Right lobe of liver (tissue), 6 donors: ENCODE measurements around the gene ARL15. TPM values are rescaled to one million over a fixed set of nuclear protein-coding genes. Genes with fewer than 3 reads are reported as not detected.

ENCODE experiments used
- ATAC-seq, 4 donors: fragments of 200-7000 bp; cut with Tn5 transposase; one replicate each; pipeline ENCODE4 v1.9.1; 2020; ENCODE audit warnings: mild to moderate bottlenecking in 4 of 4, moderate library complexity in 4 of 4
- DNase-seq, 3 donors: peaks; one replicate each; pipeline ENCODE4 v3.0.0-alpha.2; 2020
- H3K27ac ChIP-seq, 3 donors: fragments of 200-600 bp; one replicate each; pipeline ENCODE4 v1.8.0; 2022
- H3K27me3 ChIP-seq, 2 donors: fragments of 200-600 bp; one replicate each; pipeline ENCODE4 v1.8.0; 2022
- H3K36me3 ChIP-seq, 4 donors: fragments of 200-600 bp; sonication (generic) in 1 of 4; one replicate each; pipeline versions ENCODE4 v1.5.1 to v1.8.0; 2017 to 2022; ENCODE audit warnings: control low read depth in 1 of 4
- H3K4me1 ChIP-seq, 4 donors: fragments of 200-600 bp; sonication (generic) in 1 of 4; one replicate each; pipeline versions ENCODE4 v1.5.1 to v1.8.0; 2017 to 2022; ENCODE audit warnings: control low read depth in 1 of 4
- H3K4me3 ChIP-seq, 3 donors: fragments of 200-600 bp; one replicate each; pipeline ENCODE4 v1.8.0; 2022
- H3K9me3 ChIP-seq, 4 donors: fragments of 200-600 bp; sonication (generic) in 1 of 4; one replicate each; pipeline versions ENCODE4 v1.5.1 to v1.8.0; 2017 to 2022; ENCODE audit warnings: control low read depth in 1 of 4
- POLR2A ChIP-seq: fragments of 450-650 bp; IDR thresholded peaks from one replicate; pipeline ENCODE4 v1.6.1; 2017; ENCODE audit warnings: antibody characterized with exemption, mild to moderate bottlenecking
- WGBS: methylation state at CpG from one replicate; pipeline ENCODE4 v1.1.6; 2018; ENCODE audit warnings: low coverage, low lambda C conversion rate; ENCODE audit not compliant: insufficient coverage; ENCODE audit errors: missing lambda C conversion rate; 5-methylcytosine and 5-hydroxymethylcytosine counted together
- intact Hi-C, 2 donors: fragments of 100-400 bp; cut with DNase I; formaldehyde crosslinking; loops; one replicate each; pipeline versions ENCODE4 v1.11.2 to v1.14.1; 2022
- total RNA-seq, 6 experiments: library from RNA; depleted of rRNA in 2 of 6; stranded (reverse); fragments of >200 nt in 2 of 6; fragmentation: NEBNext Ultra II Directional in 3 of 6; extraction: Animal tissue kit (Norgen Biotek cat#: 25700) in 3 of 6; gene quantifications; one replicate each; pipeline versions ENCODE4 v1.1.0 to v1.2.4, GENCODE V29; 2016 to 2023
- TF ChIP-seq, protein P1 (sequence below), 4 donors: fragments of 200-600 bp in 3 of 4; fragments of 450-650 bp in 1 of 4; IDR thresholded peaks; one replicate each; pipeline versions ENCODE4 v1.5.1 to v1.8.0; 2016 to 2022; ENCODE audit warnings: antibody characterized with exemption in 4 of 4, mild to moderate bottlenecking in 2 of 4
- donor health status: DM: no; HTN: yes; CAD: no.
- donor health status: DM: no; HTN: no; CAD: no.
- donor health status: DM: no; HTN: no; CAD: no.
- donor health status: DM: no; HTN: yes; CAD: no.
- donor health status: DM: no; HTN: yes; CAD: no.

ARL15 gene
- total RNA-seq, 6 experiments from 2014 or later, result 6.3 to 16.5 (median 9.6) TPM

GRCh38 chr5:54324651-54325271 is 14.4 kb upstream of the ARL15 start:
- 70% methylated on average over 7 of the region's 7 CpGs for WGBS
- Histone ChIP-seq H3K4me1 (no peaks in the 10 kb centered on the region), H3K4me3 (no peak overlapping the region), H3K36me3 (no peaks in the 10 kb centered on the region), H3K9me3 (no peaks in the 10 kb centered on the region), H3K27me3 (no peaks in the 10 kb centered on the region), H3K27ac (no peak overlapping the region)
- ATAC-seq (no peak), DNase-seq (no peak)
- intact Hi-C loops, result no loop called here
- TF ChIP-seq, protein P1, sequence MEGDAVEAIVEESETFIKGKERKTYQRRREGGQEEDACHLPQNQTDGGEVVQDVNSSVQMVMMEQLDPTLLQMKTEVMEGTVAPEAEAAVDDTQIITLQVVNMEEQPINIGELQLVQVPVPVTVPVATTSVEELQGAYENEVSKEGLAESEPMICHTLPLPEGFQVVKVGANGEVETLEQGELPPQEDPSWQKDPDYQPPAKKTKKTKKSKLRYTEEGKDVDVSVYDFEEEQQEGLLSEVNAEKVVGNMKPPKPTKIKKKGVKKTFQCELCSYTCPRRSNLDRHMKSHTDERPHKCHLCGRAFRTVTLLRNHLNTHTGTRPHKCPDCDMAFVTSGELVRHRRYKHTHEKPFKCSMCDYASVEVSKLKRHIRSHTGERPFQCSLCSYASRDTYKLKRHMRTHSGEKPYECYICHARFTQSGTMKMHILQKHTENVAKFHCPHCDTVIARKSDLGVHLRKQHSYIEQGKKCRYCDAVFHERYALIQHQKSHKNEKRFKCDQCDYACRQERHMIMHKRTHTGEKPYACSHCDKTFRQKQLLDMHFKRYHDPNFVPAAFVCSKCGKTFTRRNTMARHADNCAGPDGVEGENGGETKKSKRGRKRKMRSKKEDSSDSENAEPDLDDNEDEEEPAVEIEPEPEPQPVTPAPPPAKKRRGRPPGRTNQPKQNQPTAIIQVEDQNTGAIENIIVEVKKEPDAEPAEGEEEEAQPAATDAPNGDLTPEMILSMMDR (IDR thresholded peaks at IDR 0.05), result no peak
- TF ChIP-seq POLR2A, result no peak

DNA sequence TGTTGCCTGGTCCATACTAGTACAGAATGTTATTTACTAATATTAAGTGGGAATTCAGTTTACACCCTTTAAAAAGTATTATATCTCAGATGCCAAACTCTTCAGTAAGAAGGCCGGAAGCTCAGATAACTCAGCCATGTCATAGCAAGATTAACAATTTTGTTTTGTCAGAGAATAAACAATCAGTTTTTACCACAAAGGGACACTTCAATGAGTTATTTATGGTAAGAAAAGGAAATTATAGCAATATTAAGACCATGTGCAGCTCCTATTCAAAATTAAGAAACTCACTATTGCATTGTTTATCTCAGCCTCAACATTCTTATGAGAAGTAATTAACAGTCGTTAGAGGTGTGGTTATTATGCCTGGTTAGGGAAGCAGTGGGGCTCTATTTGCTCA is 13.1 kb upstream of the ARL15 start:
- ATAC-seq, result no peak
- TF ChIP-seq POLR2A, result no peak
- TF ChIP-seq, protein P1 (IDR thresholded peaks at IDR 0.05), result no peak
- no peak for DNase-seq

GRCh38 chr5:54320256-54320655 is 9.9 kb upstream of the ARL15 start:
- DNase-seq, result no peak
- no peak overlapping the region for H3K27ac ChIP-seq
- 56% methylated on average over 1 of the region's 1 CpG for WGBS
- H3K4me3 ChIP-seq, result no peak overlapping the region
- H3K4me1 ChIP-seq, result peaks cover 0 to 8% (median 1%) of the 10 kb centered on the region in 4 donors
- H3K27me3 ChIP-seq, result no peaks in the 10 kb centered on the region
- intact Hi-C loops, result no loop called here
- H3K9me3 ChIP-seq, result no peaks in the 10 kb centered on the region
- TF ChIP-seq, protein P1 (IDR thresholded peaks at IDR 0.05), result no peak
- no peaks in the 10 kb centered on the region for H3K36me3 ChIP-seq
- no peak for ATAC-seq

More for the DNA sequence above, 13.1 kb upstream of the ARL15 start:
- H3K9me3 ChIP-seq, result no peaks in the 10 kb centered on the region
- no peaks in the 10 kb centered on the region for H3K36me3 ChIP-seq
- intact Hi-C loops, result no loop called here
- 39% methylated on average over 2 of the region's 2 CpGs for WGBS
- H3K27me3 ChIP-seq, result no peaks in the 10 kb centered on the region
- no peaks in the 10 kb centered on the region for H3K4me1 ChIP-seq
- no peak overlapping the region for H3K4me3 ChIP-seq
- H3K27ac ChIP-seq, result no peak overlapping the region

- no peak for TF ChIP-seq POLR2A
- TF ChIP-seq, protein P1 (IDR thresholded peaks at IDR 0.05), result no peak
- Histone ChIP-seq H3K27ac (no peak overlapping the region), H3K9me3 (no peaks in the 10 kb centered on the region), H3K27me3 (no peaks in the 10 kb centered on the region), H3K36me3 (no peaks in the 10 kb centered on the region), H3K4me3 (no peak overlapping the region), H3K4me1 (peaks cover 0 to 16% (median 4%) of the 10 kb centered on the region in 4 donors)
- DNase-seq (no peak), ATAC-seq (no peak)
- WGBS, result 85% methylated on average over 5 of the region's 5 CpGs
- intact Hi-C loops, result no loop called here
Observed at GRCh38 chr5:54317511-54318260, 7.3 kb upstream of the ARL15 start.
